Measurements from ENCODE around the gene KRTAP13-3.

The KRTAP13-3 gene

DNA sequence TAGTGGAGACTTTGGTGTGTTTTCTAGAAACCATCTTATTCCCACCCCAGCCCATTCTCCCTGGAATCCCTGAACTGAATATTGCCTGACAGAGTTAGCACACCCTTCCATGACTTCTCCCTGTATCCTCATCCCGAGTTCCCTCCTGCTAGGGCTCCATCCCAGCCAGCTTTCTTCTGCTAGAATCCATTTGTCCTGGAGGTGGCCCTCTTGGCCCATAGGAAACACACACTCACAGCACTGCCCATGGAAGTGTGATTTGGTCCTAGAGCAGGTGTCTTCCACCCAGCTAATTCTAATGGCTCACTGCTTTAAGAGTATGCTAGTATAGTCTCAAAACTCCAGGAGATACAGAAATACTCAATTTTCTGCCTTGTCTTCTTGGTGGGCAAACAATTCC lies 18.5 kb upstream of the KRTAP13-3 start:
- TF ChIP-seq, protein P1, sequence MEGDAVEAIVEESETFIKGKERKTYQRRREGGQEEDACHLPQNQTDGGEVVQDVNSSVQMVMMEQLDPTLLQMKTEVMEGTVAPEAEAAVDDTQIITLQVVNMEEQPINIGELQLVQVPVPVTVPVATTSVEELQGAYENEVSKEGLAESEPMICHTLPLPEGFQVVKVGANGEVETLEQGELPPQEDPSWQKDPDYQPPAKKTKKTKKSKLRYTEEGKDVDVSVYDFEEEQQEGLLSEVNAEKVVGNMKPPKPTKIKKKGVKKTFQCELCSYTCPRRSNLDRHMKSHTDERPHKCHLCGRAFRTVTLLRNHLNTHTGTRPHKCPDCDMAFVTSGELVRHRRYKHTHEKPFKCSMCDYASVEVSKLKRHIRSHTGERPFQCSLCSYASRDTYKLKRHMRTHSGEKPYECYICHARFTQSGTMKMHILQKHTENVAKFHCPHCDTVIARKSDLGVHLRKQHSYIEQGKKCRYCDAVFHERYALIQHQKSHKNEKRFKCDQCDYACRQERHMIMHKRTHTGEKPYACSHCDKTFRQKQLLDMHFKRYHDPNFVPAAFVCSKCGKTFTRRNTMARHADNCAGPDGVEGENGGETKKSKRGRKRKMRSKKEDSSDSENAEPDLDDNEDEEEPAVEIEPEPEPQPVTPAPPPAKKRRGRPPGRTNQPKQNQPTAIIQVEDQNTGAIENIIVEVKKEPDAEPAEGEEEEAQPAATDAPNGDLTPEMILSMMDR (IDR thresholded peaks at IDR 0.05; ENCODE audit: low read depth, low read length): no peak
- Histone ChIP-seq H3K27me3 (ENCODE audit: insufficient read depth, low read depth, severe bottlenecking) (peaks cover 94% of the 10 kb centered on the region), H3K27ac (no peak overlapping the region), H3K36me3 (no peaks in the 10 kb centered on the region), H3K9me3 (ENCODE audit: severe bottlenecking) (no peaks in the 10 kb centered on the region), H3K4me3 (ENCODE audit: low read depth, low read length) (no peak overlapping the region)
- DNase-seq: no peak

DNA sequence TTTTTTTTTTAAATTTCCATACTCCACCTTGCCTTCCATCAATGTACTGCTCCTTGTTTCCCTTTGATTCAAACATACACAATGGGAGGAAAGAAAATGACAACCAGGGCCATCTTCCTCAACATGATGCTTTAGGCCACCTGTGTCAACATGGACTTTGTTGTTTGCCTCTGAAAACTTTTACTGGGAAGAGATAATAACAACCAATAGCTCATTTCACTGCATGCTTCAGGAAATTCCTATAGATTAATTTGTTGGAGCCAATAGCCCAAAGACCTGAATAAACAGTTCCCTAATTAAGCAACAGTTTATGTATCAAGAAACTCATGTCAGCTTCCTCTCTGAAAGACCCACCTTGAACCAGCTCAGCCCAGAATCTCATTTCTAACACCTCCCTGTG lies 17.5 kb upstream of the KRTAP13-3 start:
- Histone ChIP-seq H3K27ac (no peak overlapping the region), H3K27me3 (ENCODE audit: insufficient read depth, low read depth, severe bottlenecking) (peaks cover 94% of the 10 kb centered on the region), H3K9me3 (ENCODE audit: severe bottlenecking) (no peaks in the 10 kb centered on the region), H3K36me3 (no peaks in the 10 kb centered on the region), H3K4me3 (ENCODE audit: low read depth, low read length) (no peak overlapping the region)
- no peak for DNase-seq
- TF ChIP-seq, protein P1 (IDR thresholded peaks at IDR 0.05; ENCODE audit: low read depth, low read length): no peak

DNA sequence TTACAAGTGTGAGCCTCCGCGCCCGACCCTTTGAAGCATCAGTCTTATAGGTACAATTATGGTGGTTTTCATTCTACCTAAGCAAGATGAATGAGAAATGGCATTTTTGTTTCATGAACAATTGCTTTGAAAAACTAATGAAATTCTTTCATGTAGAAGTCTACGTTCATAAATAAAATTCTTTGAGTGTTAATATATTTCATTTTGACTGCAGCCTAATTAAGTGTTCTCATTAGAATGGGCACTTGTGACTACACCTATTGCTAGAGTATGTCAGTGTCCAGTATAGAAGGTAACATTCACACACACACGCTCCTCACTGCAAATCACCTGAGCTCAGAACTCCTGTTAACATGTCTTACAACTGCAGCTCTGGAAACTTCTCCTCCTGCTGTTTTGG lies 14.2 kb upstream of the KRTAP13-3 start, which contains the start of gene KRTAP15-1:
KRTAP15-1 (plus strand) TSS at position 301 of the 400 bp plus-strand sequence; CDS start at position 354, 53 bp downstream.
- DNase-seq: no peak
- no peaks in the 10 kb centered on the region for H3K36me3 ChIP-seq
- TF ChIP-seq, protein P1 (IDR thresholded peaks at IDR 0.05; ENCODE audit: low read depth, low read length): no peak

DNA sequence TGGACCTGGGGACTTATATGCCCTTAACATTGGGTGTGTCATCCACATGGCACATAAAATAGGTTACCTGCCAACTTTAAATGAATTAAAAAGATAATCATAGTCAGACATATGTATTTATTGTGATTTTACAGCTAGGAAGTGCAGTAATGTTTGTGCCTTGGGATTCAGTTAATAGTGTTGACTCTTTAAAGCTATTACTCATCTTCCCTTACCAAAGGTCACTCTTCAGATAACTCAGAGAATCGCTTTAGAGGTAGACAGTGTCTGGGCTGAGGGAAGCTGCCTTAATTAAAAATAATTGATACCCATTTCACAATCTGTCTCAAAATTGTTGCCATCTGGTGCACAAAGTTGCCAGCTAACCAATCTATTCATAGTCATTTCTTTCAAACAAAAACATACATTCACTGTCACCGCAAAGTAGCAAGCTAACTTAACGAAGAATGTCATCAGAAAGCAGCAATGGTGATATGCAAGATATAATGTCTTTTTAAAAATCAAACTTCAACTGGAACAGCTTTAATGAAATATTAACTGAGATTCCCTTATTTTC lies 11.4 kb upstream of the KRTAP13-3 start:
- H3K36me3 ChIP-seq: no peaks in the 10 kb centered on the region
- no peaks in the 10 kb centered on the region for H3K9me3 ChIP-seq (ENCODE audit: severe bottlenecking)
- peaks cover 91% of the 10 kb centered on the region for H3K27me3 ChIP-seq (ENCODE audit: insufficient read depth, low read depth, severe bottlenecking)
- TF ChIP-seq, protein P1 (IDR thresholded peaks at IDR 0.05; ENCODE audit: low read depth, low read length): no peak
- no peak overlapping the region for H3K27ac ChIP-seq
- DNase-seq: no peak
- no peak overlapping the region for H3K4me3 ChIP-seq (ENCODE audit: low read depth, low read length)

More for the DNA sequence above, 14.2 kb upstream of the KRTAP13-3 start, which contains the start of gene KRTAP15-1:
- Histone ChIP-seq H3K4me3 (ENCODE audit: low read depth, low read length) (no peak within 1 kb of the TSS), H3K9me3 (ENCODE audit: severe bottlenecking) (no peaks in the 10 kb centered on the region), H3K27ac (no peak within 1 kb of the TSS), H3K27me3 (ENCODE audit: insufficient read depth, low read depth, severe bottlenecking) (peaks cover 89% of the 10 kb centered on the region)

DNA sequence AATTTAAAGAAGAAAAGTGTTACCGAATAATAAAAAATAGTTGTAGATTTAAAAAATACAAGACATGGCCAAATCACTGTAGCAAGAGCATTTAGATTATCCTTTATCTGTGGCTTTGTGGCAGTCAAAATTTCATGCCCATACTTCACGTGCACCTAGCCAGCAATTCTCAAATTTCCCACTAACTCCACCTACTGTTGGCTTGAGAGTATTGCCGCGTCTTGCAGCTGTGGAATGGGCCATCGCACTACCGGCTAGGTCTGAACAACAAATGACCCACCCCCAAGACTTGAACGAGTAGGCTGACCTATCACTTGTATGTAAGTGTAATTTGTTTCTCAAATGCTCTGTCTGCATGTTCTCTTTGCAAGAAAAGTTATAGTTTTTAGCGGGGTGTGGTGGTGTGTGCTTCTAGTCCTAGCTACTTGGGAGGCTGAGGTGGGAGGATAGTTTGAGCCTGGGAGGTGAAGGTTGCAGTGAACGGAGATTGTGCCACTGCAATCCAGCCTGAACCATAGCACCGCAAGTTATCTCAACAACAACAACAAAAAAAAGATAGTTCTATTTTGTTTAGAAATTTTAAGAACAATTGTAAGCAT lies 8.4 kb upstream of the KRTAP13-3 start:
- no peaks in the 10 kb centered on the region for H3K9me3 ChIP-seq (ENCODE audit: severe bottlenecking)
- H3K4me3 ChIP-seq (ENCODE audit: low read depth, low read length): no peak overlapping the region
- peak; percentile 39 for DNase-seq
- peaks cover 92% of the 10 kb centered on the region for H3K27me3 ChIP-seq (ENCODE audit: insufficient read depth, low read depth, severe bottlenecking)
- TF ChIP-seq, protein P1 (IDR thresholded peaks at IDR 0.05; ENCODE audit: low read depth, low read length): peak; percentile 84
- H3K27ac ChIP-seq: no peak overlapping the region
- no peaks in the 10 kb centered on the region for H3K36me3 ChIP-seq
